ENCODE data around the gene TNFRSF17. TPM values are rescaled to one million over a fixed set of nuclear protein-coding genes. Genes with fewer than 3 reads are reported as not detected.

The TNFRSF17 gene
- total and polyA plus RNA-seq, 9 of the 15 experiments (the other 6 are each of a cell fraction or from before 2014, with no cell fraction given) = not detected

GRCh38 chr16:11915644-11916523 is 49.1 kb upstream of the TNFRSF17 start, which contains the start of gene GSPT1 (continued):
- TF ChIP-seq ZNF512 (tag; IDR thresholded peaks at IDR 0.05) = peak; percentile 40; the same call in 1 of the 2 replicates
- TF ChIP-seq, protein P1, sequence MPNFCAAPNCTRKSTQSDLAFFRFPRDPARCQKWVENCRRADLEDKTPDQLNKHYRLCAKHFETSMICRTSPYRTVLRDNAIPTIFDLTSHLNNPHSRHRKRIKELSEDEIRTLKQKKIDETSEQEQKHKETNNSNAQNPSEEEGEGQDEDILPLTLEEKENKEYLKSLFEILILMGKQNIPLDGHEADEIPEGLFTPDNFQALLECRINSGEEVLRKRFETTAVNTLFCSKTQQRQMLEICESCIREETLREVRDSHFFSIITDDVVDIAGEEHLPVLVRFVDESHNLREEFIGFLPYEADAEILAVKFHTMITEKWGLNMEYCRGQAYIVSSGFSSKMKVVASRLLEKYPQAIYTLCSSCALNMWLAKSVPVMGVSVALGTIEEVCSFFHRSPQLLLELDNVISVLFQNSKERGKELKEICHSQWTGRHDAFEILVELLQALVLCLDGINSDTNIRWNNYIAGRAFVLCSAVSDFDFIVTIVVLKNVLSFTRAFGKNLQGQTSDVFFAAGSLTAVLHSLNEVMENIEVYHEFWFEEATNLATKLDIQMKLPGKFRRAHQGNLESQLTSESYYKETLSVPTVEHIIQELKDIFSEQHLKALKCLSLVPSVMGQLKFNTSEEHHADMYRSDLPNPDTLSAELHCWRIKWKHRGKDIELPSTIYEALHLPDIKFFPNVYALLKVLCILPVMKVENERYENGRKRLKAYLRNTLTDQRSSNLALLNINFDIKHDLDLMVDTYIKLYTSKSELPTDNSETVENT (CRISPR knock-in tag; IDR thresholded peaks at IDR 0.05) = peak; percentile 72; the same call in 1 of the 2 replicates
- no peak for TF ChIP-seq MCM2 (IDR thresholded peaks at IDR 0.05; ENCODE audit: low read depth)
- TF ChIP-seq LCOR (CRISPR knock-in tag; IDR thresholded peaks at IDR 0.05) = peak; percentile 35; the same call in 1 of the 2 replicates
- TF ChIP-seq TAF9B (IDR thresholded peaks at IDR 0.05; ENCODE audit: partially characterized antibody) = peak; percentile 65
- no peak for TF ChIP-seq BRCA1 (IDR thresholded peaks at IDR 0.05)
- no peak for TF ChIP-seq BRCA1 (CRISPR knock-in tag; IDR thresholded peaks at IDR 0.05)
- no peak for TF ChIP-seq ZNF707 (CRISPR knock-in tag; conservative IDR thresholded peaks at IDR 0.05)
- no peak for TF ChIP-seq ZNF146 (CRISPR knock-in tag; IDR thresholded peaks at IDR 0.05; ENCODE audit: unreplicated experiment)
- TF ChIP-seq, protein P2, sequence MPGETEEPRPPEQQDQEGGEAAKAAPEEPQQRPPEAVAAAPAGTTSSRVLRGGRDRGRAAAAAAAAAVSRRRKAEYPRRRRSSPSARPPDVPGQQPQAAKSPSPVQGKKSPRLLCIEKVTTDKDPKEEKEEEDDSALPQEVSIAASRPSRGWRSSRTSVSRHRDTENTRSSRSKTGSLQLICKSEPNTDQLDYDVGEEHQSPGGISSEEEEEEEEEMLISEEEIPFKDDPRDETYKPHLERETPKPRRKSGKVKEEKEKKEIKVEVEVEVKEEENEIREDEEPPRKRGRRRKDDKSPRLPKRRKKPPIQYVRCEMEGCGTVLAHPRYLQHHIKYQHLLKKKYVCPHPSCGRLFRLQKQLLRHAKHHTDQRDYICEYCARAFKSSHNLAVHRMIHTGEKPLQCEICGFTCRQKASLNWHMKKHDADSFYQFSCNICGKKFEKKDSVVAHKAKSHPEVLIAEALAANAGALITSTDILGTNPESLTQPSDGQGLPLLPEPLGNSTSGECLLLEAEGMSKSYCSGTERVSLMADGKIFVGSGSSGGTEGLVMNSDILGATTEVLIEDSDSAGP (CRISPR knock-in tag; IDR thresholded peaks at IDR 0.05) = no peak
- no peak for TF ChIP-seq HOXB6 (CRISPR knock-in tag; IDR thresholded peaks at IDR 0.05; ENCODE audit: borderline replicate concordance)

Data from K562 (cell line).